Measurements from ENCODE around the gene FKBP5.

GRCh38 chr6:35587167-35587566 lies 101.5 kb downstream of the FKBP5 start:
- TF ChIP-seq CTCF (IDR thresholded peaks at IDR 0.05), result no peak
- TF ChIP-seq POLR2A (IDR thresholded peaks at IDR 0.05), result no peak

All from esophagus squamous epithelium (tissue), 4 donors.